GM12878 (cell line): ENCODE data around the gene FOXK2. TPM values are rescaled to one million over a fixed set of nuclear protein-coding genes. Genes with fewer than 3 reads are reported as not detected.
"Not testable (repeated sequence)": the region's sequence is repeated elsewhere in the genome, so short reads cannot be mapped to it uniquely, and the experiment has no call there.

Experiments
- ATAC-seq: fragments of 200-7000 bp; cut with Tn5 transposase; 3 replicates; pipeline ENCODE4 v1.9.1; 2020; ENCODE audit warnings: mild to moderate bottlenecking, moderate library complexity
- BruUV-seq: library from RNA; stranded (reverse); fragments of 400-500 nt; replicated peaks from 2 replicates; lab custom pipeline; 2021; lab: Mats Ljungman, UMichigan
- CTCF ChIA-PET: fragments of 300-600 bp; sonication (Branson Sonifier 250); formaldehyde crosslinking; extraction: SDS; loops from one replicate; lab custom pipeline; 2021; ENCODE audit warnings: inconsistent platforms; lab: Yijun Ruan, JAX
- POLR2A ChIA-PET: fragments of 350-600 bp; formaldehyde crosslinking; extraction: SDS; loops from one replicate; lab custom pipeline; 2021; ENCODE audit warnings: inconsistent platforms; lab: Charles Lee
- RAD21 ChIA-PET: fragments of 300-600 bp; sonication (Branson Sonifier 250); formaldehyde crosslinking; loops from one replicate; lab custom pipeline; 2023; ENCODE audit warnings: antibody characterized with exemption; ENCODE audit not compliant: unreplicated experiment; lab: Charles Lee
- SMC1A ChIA-PET: fragments of 300-600 bp; sonication (Branson Sonifier 250); formaldehyde crosslinking; loops from one replicate; lab custom pipeline; 2023; ENCODE audit not compliant: unreplicated experiment, uncharacterized antibody; lab: Charles Lee
- DNase-seq: peaks from one replicate; pipeline ENCODE4 v3.0.0-alpha.2; 2011; ENCODE audit warnings: low read depth, low spot score
- FAIRE-seq: peaks from 3 replicates; lab custom pipeline; 2011; peaks lifted over from hg19 to GRCh38; lab: Jason Lieb, UNC
- H2AFZ ChIP-seq: 2 replicates; pipeline ENCODE4 v1.6.0; 2011; ENCODE audit warnings: low read depth, low read length, control low read depth; ENCODE audit not compliant: control insufficient read depth
- H3K27ac ChIP-seq: 2 replicates; pipeline ENCODE4 v1.5.1; 2011; ENCODE audit warnings: control low read depth; ENCODE audit not compliant: control insufficient read depth, insufficient read depth
- H3K27me3 ChIP-seq, 2 experiments: replicated peaks in 1 of 2; 2 replicates each; pipeline versions ENCODE4 v1.6.0 to v1.6.1; 2011; ENCODE audit warnings: low read length in 1 of 2; ENCODE audit not compliant: control insufficient read depth in 2 of 2, insufficient read depth in 2 of 2
- H3K36me3 ChIP-seq, 2 experiments: 2 replicates each; pipeline ENCODE4 v1.5.1; 2011; ENCODE audit warnings: low read length in 1 of 2; ENCODE audit not compliant: control insufficient read depth in 2 of 2, insufficient read depth in 2 of 2
- H3K4me1 ChIP-seq: 2 replicates; pipeline ENCODE4 v1.6.1; 2011; ENCODE audit warnings: mild to moderate bottlenecking, low read length, moderate library complexity, mixed read lengths; ENCODE audit not compliant: control insufficient read depth, insufficient read depth
- H3K4me2 ChIP-seq: 2 replicates; pipeline ENCODE4 v1.6.0; 2011; ENCODE audit warnings: control low read depth; ENCODE audit not compliant: control insufficient read depth, insufficient read depth
- H3K4me3 ChIP-seq: fragments of 200-600 bp; sonication (generic); 2 replicates; pipeline ENCODE4 v1.5.1; 2016
- H3K79me2 ChIP-seq: 2 replicates; pipeline ENCODE4 v1.6.0; 2011; ENCODE audit warnings: low read length; ENCODE audit not compliant: control insufficient read depth, insufficient read depth
- H3K9ac ChIP-seq: 2 replicates; pipeline ENCODE4 v1.8.0; 2011; ENCODE audit warnings: low read length, control low read depth, mixed read lengths; ENCODE audit not compliant: control insufficient read depth, insufficient read depth
- H3K9me3 ChIP-seq: replicated peaks from 3 replicates; pipeline ENCODE4 v1.5.1; 2011; ENCODE audit warnings: mild to moderate bottlenecking, low read length; ENCODE audit not compliant: control insufficient read depth, insufficient read depth
- H4K20me1 ChIP-seq: 2 replicates; pipeline ENCODE4 v1.6.0; 2011; ENCODE audit not compliant: control insufficient read depth, insufficient read depth
- BMI1 ChIP-seq: fragments of 450-650 bp; IDR thresholded peaks from 2 replicates; pipeline ENCODE4 v1.6.1; 2016; ENCODE audit warnings: mild to moderate bottlenecking, moderate library complexity, borderline replicate concordance
- MEF2B ChIP-seq: fragments of 450-650 bp; IDR thresholded peaks from 2 replicates; pipeline ENCODE4 v1.6.1; 2018; ENCODE audit warnings: mild to moderate bottlenecking, moderate library complexity; ENCODE audit not compliant: partially characterized antibody, poor library complexity, severe bottlenecking
- NFXL1 ChIP-seq: fragments of 450-650 bp; IDR thresholded peaks from 2 replicates; pipeline ENCODE4 v1.6.1; 2017; ENCODE audit warnings: antibody characterized with exemption, mild to moderate bottlenecking, borderline replicate concordance
- RBBP5 ChIP-seq: fragments of 200-600 bp; sonication (generic); conservative IDR thresholded peaks from 2 replicates; pipeline ENCODE4 v1.6.1; 2016
- WGBS: methylation state at CpG from one replicate; pipeline ENCODE4 v1.1.6; 2016; ENCODE audit warnings: low lambda C conversion rate; ENCODE audit not compliant: insufficient replicate concordance, insufficient coverage; ENCODE audit errors: missing lambda C conversion rate; 5-methylcytosine and 5-hydroxymethylcytosine counted together
- in situ Hi-C: fragments of 300-500 bp; cut with MboI; formaldehyde crosslinking; loops from 9 replicates; pipeline ENCODE4 v1.14.3; 2018; ENCODE audit warnings: mixed read lengths
- intact Hi-C: fragments of 100-400 bp; cut with micrococcal nuclease; formaldehyde crosslinking; loops from one replicate; pipeline ENCODE4 v1.14.2; 2022; ENCODE audit not compliant: unreplicated experiment
- polyA plus RNA-seq, 11 experiments: library from polyadenylated mRNA; depleted of rRNA in 4 of 11; unstranded in 6 of 11; stranded (reverse) in 5 of 11; fragments of >200 nt; fragmentation: Nextera tagmentation in 4 of 11; fragmentation: Illumina TruSeq in 1 of 11; extraction: Ambion mirVana in 4 of 11; extraction: Trizol in 1 of 11; gene quantifications; 1 replicate in 1 of 11; 2 replicates in 10 of 11; pipeline versions ENCODE4 v1.2.1 to v1.2.3, GENCODE V29; 2011 to 2016; ENCODE audit warnings: inconsistent platforms in 2 of 11, missing spikeins in 2 of 11, low read depth in 1 of 11
- total RNA-seq, 4 experiments: library from RNA; depleted of rRNA in 3 of 4; stranded (reverse); fragments of >200 nt in 3 of 4; fragmentation: Illumina TruSeq in 1 of 4; extraction: Trizol in 1 of 4; gene quantifications; 2 replicates each; pipeline versions ENCODE4 v1.2.1 to v1.2.3, GENCODE V29; 2013 to 2021
- TF ChIP-seq, protein P1 (sequence below): IDR thresholded peaks from 2 replicates; pipeline ENCODE4 v1.6.1; 2012; ENCODE audit warnings: low read depth, low read length, improper control_type of control experiment
- TF ChIP-seq, protein P2 (sequence below): fragments of 450-650 bp; formaldehyde crosslinking; IDR thresholded peaks from 2 replicates; pipeline ENCODE4 v1.5.0; 2022; ENCODE audit warnings: mild to moderate bottlenecking, missing genetic modification characterization

Gene FOXK2
- total and polyA plus RNA-seq, 10 of the 15 experiments (the other 5 are each of a cell fraction or from before 2014, with no cell fraction given): 2.4 to 56.8 (median 34.4) TPM

DNA sequence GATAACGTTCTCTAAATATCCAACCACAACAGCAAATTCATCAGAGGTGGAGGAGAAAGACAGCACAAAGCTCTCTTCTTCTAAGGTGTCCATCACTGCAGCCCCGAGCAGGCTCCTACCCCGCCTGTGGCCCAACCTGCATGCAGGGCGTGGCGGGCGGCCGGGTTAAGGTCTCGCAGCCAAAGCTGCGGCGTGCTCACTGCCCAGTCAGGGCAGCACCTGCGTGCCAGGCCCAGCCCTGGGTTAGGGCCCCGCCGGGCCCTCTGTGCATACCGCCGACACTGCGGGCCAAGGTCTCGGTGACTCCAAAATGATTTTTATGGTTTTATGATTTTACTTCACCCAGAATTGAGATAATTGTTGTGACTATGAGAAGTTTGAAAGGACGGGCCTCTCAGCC lies 57.8 kb downstream of the FOXK2 start (continued):
- TF ChIP-seq MEF2B (no peak), BMI1 (no peak), RBBP5 (no peak), NFXL1 (no peak)
- TF ChIP-seq, protein P1, sequence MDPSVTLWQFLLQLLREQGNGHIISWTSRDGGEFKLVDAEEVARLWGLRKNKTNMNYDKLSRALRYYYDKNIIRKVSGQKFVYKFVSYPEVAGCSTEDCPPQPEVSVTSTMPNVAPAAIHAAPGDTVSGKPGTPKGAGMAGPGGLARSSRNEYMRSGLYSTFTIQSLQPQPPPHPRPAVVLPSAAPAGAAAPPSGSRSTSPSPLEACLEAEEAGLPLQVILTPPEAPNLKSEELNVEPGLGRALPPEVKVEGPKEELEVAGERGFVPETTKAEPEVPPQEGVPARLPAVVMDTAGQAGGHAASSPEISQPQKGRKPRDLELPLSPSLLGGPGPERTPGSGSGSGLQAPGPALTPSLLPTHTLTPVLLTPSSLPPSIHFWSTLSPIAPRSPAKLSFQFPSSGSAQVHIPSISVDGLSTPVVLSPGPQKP: no peak
- TF ChIP-seq, protein P2, sequence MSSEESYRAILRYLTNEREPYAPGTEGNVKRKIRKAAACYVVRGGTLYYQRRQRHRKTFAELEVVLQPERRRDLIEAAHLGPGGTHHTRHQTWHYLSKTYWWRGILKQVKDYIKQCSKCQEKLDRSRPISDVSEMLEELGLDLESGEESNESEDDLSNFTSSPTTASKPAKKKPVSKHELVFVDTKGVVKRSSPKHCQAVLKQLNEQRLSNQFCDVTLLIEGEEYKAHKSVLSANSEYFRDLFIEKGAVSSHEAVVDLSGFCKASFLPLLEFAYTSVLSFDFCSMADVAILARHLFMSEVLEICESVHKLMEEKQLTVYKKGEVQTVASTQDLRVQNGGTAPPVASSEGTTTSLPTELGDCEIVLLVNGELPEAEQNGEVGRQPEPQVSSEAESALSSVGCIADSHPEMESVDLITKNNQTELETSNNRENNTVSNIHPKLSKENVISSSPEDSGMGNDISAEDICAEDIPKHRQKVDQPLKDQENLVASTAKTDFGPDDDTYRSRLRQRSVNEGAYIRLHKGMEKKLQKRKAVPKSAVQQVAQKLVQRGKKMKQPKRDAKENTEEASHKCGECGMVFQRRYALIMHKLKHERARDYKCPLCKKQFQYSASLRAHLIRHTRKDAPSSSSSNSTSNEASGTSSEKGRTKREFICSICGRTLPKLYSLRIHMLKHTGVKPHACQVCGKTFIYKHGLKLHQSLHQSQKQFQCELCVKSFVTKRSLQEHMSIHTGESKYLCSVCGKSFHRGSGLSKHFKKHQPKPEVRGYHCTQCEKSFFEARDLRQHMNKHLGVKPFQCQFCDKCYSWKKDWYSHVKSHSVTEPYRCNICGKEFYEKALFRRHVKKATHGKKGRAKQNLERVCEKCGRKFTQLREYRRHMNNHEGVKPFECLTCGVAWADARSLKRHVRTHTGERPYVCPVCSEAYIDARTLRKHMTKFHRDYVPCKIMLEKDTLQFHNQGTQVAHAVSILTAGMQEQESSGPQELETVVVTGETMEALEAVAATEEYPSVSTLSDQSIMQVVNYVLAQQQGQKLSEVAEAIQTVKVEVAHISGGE (CRISPR knock-in tag): no peak
- TF ChIP-seq, all 136 proteins: peak for 0

DNA sequence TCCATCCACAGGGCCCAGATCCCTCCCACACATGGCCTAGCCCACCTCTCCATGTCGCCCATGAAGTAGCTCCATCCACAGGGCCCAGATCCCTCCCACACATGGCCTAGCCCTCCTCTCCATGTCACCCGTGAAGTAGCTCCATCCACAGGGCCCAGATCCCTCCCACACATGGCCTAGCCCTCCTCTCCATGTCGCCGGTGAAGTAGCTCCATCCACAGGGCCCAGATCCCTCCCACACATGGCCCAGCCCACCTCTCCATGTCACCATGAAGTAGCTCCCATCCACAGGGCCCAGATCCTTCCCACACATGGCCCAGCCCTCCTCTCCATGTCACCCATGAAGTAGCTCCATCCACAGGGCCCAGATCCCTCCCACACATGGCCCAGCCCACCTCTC lies 60.4 kb downstream of the FOXK2 start:
- H3K9ac ChIP-seq, RAD21 ChIA-PET: not testable (repeated sequence)
- 70% methylated on average over 4 of the region's 4 CpGs for WGBS

More for the DNA sequence above, 60.4 kb downstream of the FOXK2 start:
- SMC1A ChIA-PET, DNase-seq, H3K27me3 ChIP-seq, CTCF ChIA-PET, in situ Hi-C loops, H2AFZ ChIP-seq, FAIRE-seq, BruUV-seq, H3K4me1 ChIP-seq, H3K4me3 ChIP-seq, H3K9me3 ChIP-seq, H3K4me2 ChIP-seq, intact Hi-C loops, H3K27ac ChIP-seq, H4K20me1 ChIP-seq, ATAC-seq, H3K79me2 ChIP-seq: not testable (repeated sequence)
- peaks cover 12 to 23% of the 10 kb centered on the region in 2 experiments for H3K36me3 ChIP-seq
- POLR2A ChIA-PET: interaction anchor here (0.7 kb wide), 1 partner anchor 36 kb away, joined by 3 read pairs; no protein-coding TSS in a partner anchor
